ENCODE measurements around the gene ZNF862. TPM values are rescaled to one million over a fixed set of nuclear protein-coding genes. Genes with fewer than 3 reads are reported as not detected.

The ZNF862 gene
- total and polyA plus RNA-seq, 8 donors: 8.3 to 20.1 (median 14.1) TPM

DNA sequence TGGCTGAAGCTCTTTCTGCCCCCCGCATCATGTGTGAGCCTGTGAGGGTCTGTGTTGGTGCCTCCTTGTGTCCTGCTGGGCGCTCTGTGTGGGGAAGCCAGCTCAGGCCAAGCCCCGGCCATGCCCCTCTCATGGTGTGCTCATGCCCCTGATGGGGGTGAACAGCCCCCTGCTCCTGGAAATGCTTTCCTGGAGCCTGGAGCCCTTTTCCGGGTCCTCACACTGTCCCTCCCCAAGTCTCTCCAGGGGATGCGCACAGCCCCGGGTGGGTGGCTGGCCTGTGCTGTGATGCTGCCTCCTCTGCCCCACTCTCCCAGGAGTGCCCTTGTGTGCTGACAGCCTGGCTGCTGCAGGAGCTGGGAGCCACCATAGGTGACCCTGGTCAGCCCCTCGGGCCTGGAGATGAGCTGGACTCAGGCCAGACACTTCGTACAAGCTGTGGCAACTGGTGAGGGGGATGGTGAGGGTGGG, 20.8 kb upstream of the ZNF862 start:
- Histone ChIP-seq H3K9me3 (no peaks in the 10 kb centered on the region), H3K4me1 (no peaks in the 10 kb centered on the region), H3K4me3 (no peak overlapping the region), H3K27me3 (no peaks in the 10 kb centered on the region), H3K36me3 (no peaks in the 10 kb centered on the region), H3K27ac (no peak overlapping the region)
- intact Hi-C loops (cut with DNase I): no loop called here
- no peak for ATAC-seq
- 66 to 68% methylated on average over 8 of the region's 8 CpGs for WGBS, 2 donors
- FAIRE-seq: no peak
- TF ChIP-seq, protein P1, sequence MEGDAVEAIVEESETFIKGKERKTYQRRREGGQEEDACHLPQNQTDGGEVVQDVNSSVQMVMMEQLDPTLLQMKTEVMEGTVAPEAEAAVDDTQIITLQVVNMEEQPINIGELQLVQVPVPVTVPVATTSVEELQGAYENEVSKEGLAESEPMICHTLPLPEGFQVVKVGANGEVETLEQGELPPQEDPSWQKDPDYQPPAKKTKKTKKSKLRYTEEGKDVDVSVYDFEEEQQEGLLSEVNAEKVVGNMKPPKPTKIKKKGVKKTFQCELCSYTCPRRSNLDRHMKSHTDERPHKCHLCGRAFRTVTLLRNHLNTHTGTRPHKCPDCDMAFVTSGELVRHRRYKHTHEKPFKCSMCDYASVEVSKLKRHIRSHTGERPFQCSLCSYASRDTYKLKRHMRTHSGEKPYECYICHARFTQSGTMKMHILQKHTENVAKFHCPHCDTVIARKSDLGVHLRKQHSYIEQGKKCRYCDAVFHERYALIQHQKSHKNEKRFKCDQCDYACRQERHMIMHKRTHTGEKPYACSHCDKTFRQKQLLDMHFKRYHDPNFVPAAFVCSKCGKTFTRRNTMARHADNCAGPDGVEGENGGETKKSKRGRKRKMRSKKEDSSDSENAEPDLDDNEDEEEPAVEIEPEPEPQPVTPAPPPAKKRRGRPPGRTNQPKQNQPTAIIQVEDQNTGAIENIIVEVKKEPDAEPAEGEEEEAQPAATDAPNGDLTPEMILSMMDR (IDR thresholded peaks at IDR 0.05): no peak
- peak in 2 of 6 donors; percentile 21 to 42 for DNase-seq

DNA sequence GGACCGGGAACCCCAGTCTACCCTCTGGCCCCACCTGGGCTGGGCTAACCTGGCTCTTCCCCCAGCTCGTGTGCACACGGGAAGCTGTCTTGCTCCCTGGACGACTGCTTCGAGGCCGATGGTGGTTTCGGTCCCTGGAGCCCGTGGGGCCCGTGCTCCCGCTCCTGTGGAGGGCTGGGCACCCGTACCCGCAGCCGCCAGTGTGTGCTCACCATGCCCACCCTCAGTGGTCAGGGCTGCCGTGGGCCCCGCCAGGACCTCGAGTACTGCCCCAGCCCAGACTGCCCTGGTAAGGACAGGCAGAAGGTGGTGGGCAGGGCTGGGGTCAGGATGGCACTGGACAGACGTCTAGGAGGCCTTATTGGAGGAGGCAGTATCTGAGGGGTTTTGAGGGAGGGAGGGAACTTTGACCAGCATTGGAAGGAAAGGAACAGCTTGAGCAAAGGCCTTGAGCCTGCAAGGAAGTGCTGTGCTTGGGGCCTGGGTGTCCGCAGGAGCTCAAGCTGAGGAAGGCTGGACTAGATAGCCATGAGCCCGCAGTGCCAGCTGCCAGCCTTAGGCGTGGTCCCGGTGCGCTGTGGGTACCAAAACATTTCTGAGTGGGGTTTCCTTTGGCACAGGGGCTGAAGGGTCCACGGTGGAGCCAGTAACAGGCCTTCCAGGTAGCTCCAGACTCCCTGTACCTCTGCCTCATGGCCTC, 20.2 kb upstream of the ZNF862 start:
- 76 to 77% methylated on average over 17 to 23 of the region's 23 CpGs for WGBS, 2 donors
- Histone ChIP-seq H3K27ac (no peak overlapping the region), H3K36me3 (no peaks in the 10 kb centered on the region), H3K4me1 (no peaks in the 10 kb centered on the region), H3K4me3 (no peak overlapping the region), H3K9me3 (no peaks in the 10 kb centered on the region), H3K27me3 (no peaks in the 10 kb centered on the region)
- ATAC-seq (no peak), DNase-seq (peak in 3 of 6 donors; percentile 14 to 64 (median 31)), FAIRE-seq (no peak)
- intact Hi-C loops (cut with DNase I): no loop called here
- TF ChIP-seq, protein P1 (IDR thresholded peaks at IDR 0.05): no peak

DNA sequence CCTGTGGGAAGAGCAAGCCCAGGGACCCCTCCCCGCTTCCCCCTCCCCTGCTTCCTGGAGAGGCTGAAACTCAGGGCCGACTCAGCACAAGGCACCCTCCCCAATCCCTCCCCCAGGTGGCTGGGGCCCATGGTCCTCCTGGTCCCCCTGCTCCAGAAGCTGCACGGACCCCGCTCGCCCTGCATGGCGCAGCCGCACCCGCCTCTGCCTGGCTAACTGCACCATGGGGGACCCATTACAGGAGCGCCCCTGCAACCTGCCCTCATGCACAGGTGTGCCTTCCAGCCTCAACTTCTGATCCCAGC, 19.7 kb upstream of the ZNF862 start:
- no peaks in the 10 kb centered on the region for H3K9me3 ChIP-seq
- ATAC-seq (no peak), DNase-seq (peak in 3 of 6 donors; percentile 11 to 53 (median 47)), FAIRE-seq (no peak)
- H3K27ac ChIP-seq: no peak overlapping the region
- TF ChIP-seq, protein P1 (IDR thresholded peaks at IDR 0.05): no peak
- intact Hi-C loops (cut with DNase I): no loop called here
- H3K4me1 ChIP-seq: no peaks in the 10 kb centered on the region
- H3K36me3 ChIP-seq: no peaks in the 10 kb centered on the region
- H3K27me3 ChIP-seq: no peaks in the 10 kb centered on the region
- 68 to 80% methylated on average over 3 to 9 of the region's 9 CpGs for WGBS, 2 donors
- no peak overlapping the region for H3K4me3 ChIP-seq

DNA sequence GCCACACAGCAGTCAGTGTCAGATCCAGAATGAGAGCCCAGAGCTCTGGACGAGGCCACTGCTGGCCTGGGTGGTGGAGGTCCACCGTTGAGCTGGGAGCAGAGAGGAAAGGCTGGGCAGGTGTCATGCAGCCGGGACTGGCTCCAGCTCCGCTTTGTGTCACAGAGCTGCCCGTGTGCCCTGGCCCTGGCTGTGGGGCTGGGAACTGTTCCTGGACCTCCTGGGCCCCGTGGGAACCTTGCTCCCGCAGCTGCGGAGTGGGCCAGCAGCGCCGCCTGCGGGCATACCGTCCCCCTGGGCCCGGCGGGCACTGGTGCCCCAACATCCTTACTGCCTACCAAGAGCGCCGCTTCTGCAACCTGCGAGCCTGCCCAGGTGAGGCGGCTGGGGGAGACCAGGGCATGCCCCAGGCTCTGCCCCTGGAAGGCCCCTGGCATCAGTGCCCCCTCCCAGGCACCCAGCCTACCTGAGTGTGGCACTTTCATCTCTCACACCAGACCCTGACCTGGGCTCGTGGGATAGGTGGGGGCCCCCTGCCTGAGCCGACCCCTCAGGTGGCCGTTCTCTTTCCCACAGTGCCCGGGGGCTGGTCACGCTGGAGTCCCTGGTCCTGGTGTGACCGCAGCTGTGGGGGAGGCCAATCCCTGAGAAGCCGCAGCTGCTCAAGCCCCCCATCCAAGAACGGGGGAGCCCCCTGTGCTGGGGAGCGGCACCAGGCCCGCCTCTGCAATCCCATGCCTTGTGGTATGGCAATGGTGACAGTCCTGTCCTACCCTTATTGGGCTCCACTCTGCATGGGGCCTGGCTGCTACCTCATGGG, 18.8 kb upstream of the ZNF862 start:
- FAIRE-seq (no peak), ATAC-seq (no peak), DNase-seq (peak in 3 of 6 donors; percentile 9 to 58 (median 41))
- Histone ChIP-seq H3K27me3 (no peaks in the 10 kb centered on the region), H3K36me3 (no peaks in the 10 kb centered on the region), H3K27ac (no peak overlapping the region), H3K4me1 (no peaks in the 10 kb centered on the region), H3K4me3 (no peak overlapping the region), H3K9me3 (no peaks in the 10 kb centered on the region)
- intact Hi-C loops (cut with DNase I): no loop called here
- TF ChIP-seq, protein P1 (IDR thresholded peaks at IDR 0.05): no peak
- WGBS, 2 donors: 81 to 82% methylated on average over 24 to 28 of the region's 28 CpGs

DNA sequence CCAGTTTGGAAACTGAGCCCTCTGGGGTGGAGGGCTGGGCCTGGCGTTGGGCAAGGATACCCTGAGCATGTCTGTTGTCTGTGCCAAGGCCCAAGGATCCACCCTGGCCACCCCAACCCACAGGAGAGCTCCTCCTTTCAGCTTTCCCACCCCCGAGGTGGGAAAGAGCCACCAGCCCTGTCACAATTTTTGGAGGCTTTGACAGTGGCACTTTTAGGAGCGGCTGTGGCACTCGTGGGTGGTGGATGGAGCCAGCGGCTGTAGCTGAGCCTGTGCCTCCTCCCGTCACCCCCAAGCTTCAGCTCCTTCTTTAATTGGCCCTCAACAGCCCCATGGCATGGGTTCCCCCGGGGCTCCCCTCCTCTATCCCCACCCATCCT, 18.2 kb upstream of the ZNF862 start:
- Histone ChIP-seq H3K27ac (no peak overlapping the region), H3K4me3 (no peak overlapping the region), H3K9me3 (no peaks in the 10 kb centered on the region), H3K4me1 (no peaks in the 10 kb centered on the region), H3K36me3 (no peaks in the 10 kb centered on the region), H3K27me3 (no peaks in the 10 kb centered on the region)
- DNase-seq: peak in 3 of 6 donors; percentile 3 to 39 (median 19)
- no peak for ATAC-seq
- intact Hi-C loops (cut with DNase I): no loop called here
- no peak for FAIRE-seq
- TF ChIP-seq, protein P1 (IDR thresholded peaks at IDR 0.05): no peak
- WGBS, 2 donors: 66 to 69% methylated on average over 7 of the region's 7 CpGs
